ENCODE data around the gene ADRA2A. TPM values are rescaled to one million over a fixed set of nuclear protein-coding genes. Genes with fewer than 3 reads are reported as not detected.
A peak's percentile ranks its signal among the peaks of the same experiment; 100 is the strongest.

Gene ADRA2A
- total and polyA plus RNA-seq, 12 donors, result 0.32 to 9.6 (median 2.9) TPM

GRCh38 chr10:111063471-111063870 lies 13.4 kb upstream of the ADRA2A start:
- Histone ChIP-seq H3K27ac (no peak overlapping the region), H3K4me3 (no peak overlapping the region), H3K27me3 (peaks cover 5% of the 10 kb centered on the region), H3K36me3 (replicated peaks in 1 of 2) (no peaks in the 10 kb centered on the region), H3K4me1 (replicated peaks in 1 of 2) (no peaks in the 10 kb centered on the region), H3K9me3 (replicated peaks in 1 of 3) (no peaks in the 10 kb centered on the region)
- DNase-seq, result no peak
- TF ChIP-seq POLR2A (IDR thresholded peaks at IDR 0.05), result no peak
- TF ChIP-seq, protein P1, sequence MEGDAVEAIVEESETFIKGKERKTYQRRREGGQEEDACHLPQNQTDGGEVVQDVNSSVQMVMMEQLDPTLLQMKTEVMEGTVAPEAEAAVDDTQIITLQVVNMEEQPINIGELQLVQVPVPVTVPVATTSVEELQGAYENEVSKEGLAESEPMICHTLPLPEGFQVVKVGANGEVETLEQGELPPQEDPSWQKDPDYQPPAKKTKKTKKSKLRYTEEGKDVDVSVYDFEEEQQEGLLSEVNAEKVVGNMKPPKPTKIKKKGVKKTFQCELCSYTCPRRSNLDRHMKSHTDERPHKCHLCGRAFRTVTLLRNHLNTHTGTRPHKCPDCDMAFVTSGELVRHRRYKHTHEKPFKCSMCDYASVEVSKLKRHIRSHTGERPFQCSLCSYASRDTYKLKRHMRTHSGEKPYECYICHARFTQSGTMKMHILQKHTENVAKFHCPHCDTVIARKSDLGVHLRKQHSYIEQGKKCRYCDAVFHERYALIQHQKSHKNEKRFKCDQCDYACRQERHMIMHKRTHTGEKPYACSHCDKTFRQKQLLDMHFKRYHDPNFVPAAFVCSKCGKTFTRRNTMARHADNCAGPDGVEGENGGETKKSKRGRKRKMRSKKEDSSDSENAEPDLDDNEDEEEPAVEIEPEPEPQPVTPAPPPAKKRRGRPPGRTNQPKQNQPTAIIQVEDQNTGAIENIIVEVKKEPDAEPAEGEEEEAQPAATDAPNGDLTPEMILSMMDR (IDR thresholded peaks at IDR 0.05), result no peak
- intact Hi-C loops (cut with DNase I), result loop anchor here in 1 of 2 donors (10.0 kb wide), 1 partner anchor 531 kb away; no protein-coding TSS in a partner anchor
- WGBS, 4 donors, result 77 to 89% (median 87%) methylated on average over 2 of the region's 2 CpGs

DNA sequence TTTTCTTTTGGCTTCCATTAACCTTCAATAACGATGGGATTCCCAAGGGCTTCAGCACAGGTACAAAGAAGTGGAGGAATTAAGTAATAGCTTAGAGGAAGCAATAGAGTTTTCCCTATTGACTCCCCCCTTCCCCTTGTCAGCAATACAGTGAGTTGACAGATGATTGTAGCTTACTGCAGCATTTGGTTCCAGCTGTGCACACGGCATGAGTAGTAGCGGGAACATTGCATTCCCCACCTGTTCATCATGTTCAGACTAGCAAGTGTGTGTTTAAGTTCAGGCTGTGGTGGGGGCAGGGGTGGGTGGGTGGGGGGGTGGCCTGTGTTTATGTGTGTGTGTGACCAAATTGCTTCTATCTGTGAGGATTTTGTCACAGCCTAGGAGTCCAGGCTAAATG lies 4.6 kb upstream of the ADRA2A start:
- 39 to 65% (median 54%) methylated on average over 3 of the region's 3 CpGs for WGBS, 4 donors
- TF ChIP-seq POLR2A (IDR thresholded peaks at IDR 0.05), result no peak
- TF ChIP-seq, protein P1 (IDR thresholded peaks at IDR 0.05), result no peak
- Histone ChIP-seq H3K27ac (no peak overlapping the region), H3K36me3 (replicated peaks in 1 of 2) (no peaks in the 10 kb centered on the region), H3K27me3 (peaks cover 27% of the 10 kb centered on the region), H3K9me3 (replicated peaks in 1 of 3) (no peaks in the 10 kb centered on the region), H3K4me3 (no peak overlapping the region), H3K4me1 (replicated peaks in 1 of 2) (peaks cover 3 to 12% of the 10 kb centered on the region in 2 donors)
- intact Hi-C loops (cut with DNase I), result loop anchor here (10.0 kb wide), 2 partner anchors 293 to 523 kb away; no protein-coding TSS in a partner anchor
- no peak for DNase-seq

DNA sequence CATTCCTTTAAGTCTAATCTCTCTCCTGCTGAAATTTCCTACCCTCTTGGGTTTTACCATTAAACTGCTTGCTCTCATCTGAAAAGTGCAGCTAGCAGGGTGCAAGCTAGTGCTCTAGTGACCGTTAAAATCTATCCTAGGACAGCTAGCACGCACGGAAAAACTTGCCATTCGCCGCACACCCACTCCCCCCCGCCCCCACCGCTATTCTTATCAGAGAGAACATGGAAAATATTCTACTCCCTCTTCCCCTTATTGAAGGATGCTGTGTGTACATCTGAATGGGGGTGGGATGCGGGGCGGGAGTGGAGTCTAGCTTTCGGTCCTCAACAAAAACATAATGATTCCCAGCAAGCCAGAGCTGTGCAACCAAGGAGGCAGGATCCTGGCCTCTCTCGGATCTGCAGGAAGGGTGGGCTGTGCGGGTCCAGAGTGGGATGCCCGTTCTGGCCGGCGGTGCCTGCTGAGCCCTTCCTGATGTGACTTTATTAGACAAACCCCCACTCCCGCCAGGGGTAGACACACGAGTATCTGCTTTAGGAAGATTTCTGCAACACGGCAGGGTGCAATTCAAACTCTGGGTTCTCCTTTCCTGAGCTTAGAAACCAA lies 1.1 kb upstream of the ADRA2A start:
- Histone ChIP-seq H3K27ac (no peak overlapping the region), H3K4me3 (peak overlapping the region in 1 of 4 donors; percentile 51), H3K36me3 (replicated peaks in 1 of 2) (no peaks in the 10 kb centered on the region), H3K9me3 (replicated peaks in 1 of 3) (no peaks in the 10 kb centered on the region), H3K4me1 (replicated peaks in 1 of 2) (peaks cover 5 to 23% of the 10 kb centered on the region in 2 donors), H3K27me3 (peaks cover 43% of the 10 kb centered on the region)
- DNase-seq, result no peak
- intact Hi-C loops (cut with DNase I), result loop anchor here (10.0 kb wide), 2 partner anchors 289 to 519 kb away; no protein-coding TSS in a partner anchor
- no peak for TF ChIP-seq POLR2A (IDR thresholded peaks at IDR 0.05)
- TF ChIP-seq, protein P1 (IDR thresholded peaks at IDR 0.05), result no peak
- WGBS, 4 donors, result 29 to 32% (median 30%) methylated on average over 13 to 18 of the region's 18 CpGs

- no peaks in the 10 kb centered on the region for H3K9me3 ChIP-seq (replicated peaks in 1 of 3)
- 0 to 1% (median 0%) methylated on average over 14 to 39 of the region's 39 CpGs for WGBS, 4 donors
- H3K27ac ChIP-seq, result no peak overlapping the region
- peaks cover 43% of the 10 kb centered on the region for H3K27me3 ChIP-seq
- intact Hi-C loops (cut with DNase I), result loop anchor here (10.0 kb wide), 2 partner anchors 289 to 519 kb away; no protein-coding TSS in a partner anchor
- H3K36me3 ChIP-seq (replicated peaks in 1 of 2), result no peaks in the 10 kb centered on the region
- peak; percentile 43 to 76 (median 63) for DNase-seq
- no peak for TF ChIP-seq POLR2A (IDR thresholded peaks at IDR 0.05)
- TF ChIP-seq, protein P1 (IDR thresholded peaks at IDR 0.05), result peak; percentile 56 to 78 (median 68)
- H3K4me1 ChIP-seq (replicated peaks in 1 of 2), result peaks cover 5 to 23% of the 10 kb centered on the region in 2 donors
- peak overlapping the region in 2 of 4 donors; percentile 37 to 51 for H3K4me3 ChIP-seq
Observed at GRCh38 chr10:111076191-111076681, 593 bp upstream of the ADRA2A start.
